GM13977 (cell line): ENCODE data around the gene GRM4.

Experiments
- DNase-seq: peaks from one replicate; pipeline ENCODE4 v3.0.0; 2012; ENCODE audit warnings: low spot score
- in situ Hi-C: fragments of 300-500 bp; cut with MboI; formaldehyde crosslinking; loops from one replicate; pipeline ENCODE4 v1.12.0; 2022; ENCODE audit warnings: low sequenced_read_pairs, low pct_unique_long_range_greater_than_20kb, mixed read lengths, inconsistent platforms; ENCODE audit not compliant: unreplicated experiment
- TF ChIP-seq, protein P1 (sequence below): IDR thresholded peaks from 2 replicates; pipeline ENCODE4 v1.5.1; 2012; ENCODE audit warnings: mild to moderate bottlenecking, control low read depth; ENCODE audit not compliant: insufficient read depth; ENCODE audit errors: extremely low read depth, missing control alignments

Gene GRM4

DNA sequence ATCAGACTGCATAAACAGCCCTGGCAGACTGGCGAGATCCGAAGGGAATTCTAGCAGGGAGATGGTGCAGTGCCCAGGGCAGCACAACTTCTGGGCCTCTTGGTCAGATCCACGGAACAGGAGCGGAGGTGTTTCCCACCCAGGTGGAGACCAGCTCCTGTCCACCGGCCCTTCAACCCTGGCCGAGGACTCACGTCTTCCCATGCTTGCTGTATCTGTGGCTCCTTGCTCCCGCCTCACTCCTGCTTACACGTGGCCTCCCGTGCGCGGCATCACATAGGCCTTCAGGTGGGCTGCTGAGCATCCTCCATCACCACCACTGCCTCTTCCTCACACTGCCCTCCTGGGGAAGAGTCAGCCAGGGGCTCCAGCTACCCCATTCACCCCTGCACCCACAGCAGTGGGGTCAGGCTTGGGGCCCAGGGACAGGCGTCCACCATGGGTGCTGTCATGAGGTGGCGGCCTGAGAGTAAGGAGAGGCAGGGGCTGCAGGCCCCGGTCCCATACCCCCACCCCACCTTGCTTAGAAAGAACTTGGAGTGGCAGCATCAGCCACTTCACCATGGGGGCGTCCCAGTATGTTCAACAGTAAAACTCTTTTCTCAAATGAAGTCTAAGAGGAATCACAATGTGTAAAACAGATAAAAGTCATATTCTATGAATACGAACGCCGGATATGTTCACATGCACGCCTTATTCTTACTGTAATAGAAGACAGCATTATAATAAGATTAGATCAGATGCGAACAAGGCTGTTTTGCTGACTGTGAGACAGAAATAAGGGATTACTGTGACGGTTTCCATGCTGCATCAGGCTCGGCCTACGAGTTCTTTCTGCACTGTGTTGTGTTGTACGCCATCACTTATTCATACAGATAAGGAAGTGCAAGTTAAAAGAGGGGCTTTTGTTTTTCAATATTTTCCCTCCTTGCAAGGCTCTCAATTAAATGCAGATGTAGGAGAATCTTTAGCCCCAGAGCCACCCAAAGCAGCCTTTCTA lies 165.4 kb downstream of the GRM4 start:
- in situ Hi-C loops: no loop called here
- TF ChIP-seq, protein P1, sequence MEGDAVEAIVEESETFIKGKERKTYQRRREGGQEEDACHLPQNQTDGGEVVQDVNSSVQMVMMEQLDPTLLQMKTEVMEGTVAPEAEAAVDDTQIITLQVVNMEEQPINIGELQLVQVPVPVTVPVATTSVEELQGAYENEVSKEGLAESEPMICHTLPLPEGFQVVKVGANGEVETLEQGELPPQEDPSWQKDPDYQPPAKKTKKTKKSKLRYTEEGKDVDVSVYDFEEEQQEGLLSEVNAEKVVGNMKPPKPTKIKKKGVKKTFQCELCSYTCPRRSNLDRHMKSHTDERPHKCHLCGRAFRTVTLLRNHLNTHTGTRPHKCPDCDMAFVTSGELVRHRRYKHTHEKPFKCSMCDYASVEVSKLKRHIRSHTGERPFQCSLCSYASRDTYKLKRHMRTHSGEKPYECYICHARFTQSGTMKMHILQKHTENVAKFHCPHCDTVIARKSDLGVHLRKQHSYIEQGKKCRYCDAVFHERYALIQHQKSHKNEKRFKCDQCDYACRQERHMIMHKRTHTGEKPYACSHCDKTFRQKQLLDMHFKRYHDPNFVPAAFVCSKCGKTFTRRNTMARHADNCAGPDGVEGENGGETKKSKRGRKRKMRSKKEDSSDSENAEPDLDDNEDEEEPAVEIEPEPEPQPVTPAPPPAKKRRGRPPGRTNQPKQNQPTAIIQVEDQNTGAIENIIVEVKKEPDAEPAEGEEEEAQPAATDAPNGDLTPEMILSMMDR: no peak
- no peak for DNase-seq

DNA sequence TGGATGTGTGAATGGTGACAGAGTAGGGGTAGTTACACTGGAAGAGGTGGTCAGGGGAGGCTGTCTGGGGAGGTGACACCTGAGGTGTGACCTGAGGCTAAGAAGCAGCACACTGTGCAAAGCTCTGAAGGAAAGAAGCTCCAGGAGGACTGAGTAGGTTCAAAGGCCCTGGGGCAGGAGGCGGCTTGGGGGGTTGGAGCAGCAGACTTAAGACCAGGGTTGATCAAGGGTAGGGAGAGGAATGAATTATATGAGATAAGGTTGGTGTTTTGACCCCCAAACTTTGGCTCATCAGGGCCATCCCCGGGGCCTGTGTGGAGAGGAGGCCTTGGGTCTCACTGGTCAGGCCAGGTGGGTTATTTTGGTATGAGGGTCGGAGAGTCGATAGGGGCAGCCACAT lies 166.1 kb downstream of the GRM4 start:
- DNase-seq: no peak
- TF ChIP-seq, protein P1: no peak
- in situ Hi-C loops: no loop called here

DNA sequence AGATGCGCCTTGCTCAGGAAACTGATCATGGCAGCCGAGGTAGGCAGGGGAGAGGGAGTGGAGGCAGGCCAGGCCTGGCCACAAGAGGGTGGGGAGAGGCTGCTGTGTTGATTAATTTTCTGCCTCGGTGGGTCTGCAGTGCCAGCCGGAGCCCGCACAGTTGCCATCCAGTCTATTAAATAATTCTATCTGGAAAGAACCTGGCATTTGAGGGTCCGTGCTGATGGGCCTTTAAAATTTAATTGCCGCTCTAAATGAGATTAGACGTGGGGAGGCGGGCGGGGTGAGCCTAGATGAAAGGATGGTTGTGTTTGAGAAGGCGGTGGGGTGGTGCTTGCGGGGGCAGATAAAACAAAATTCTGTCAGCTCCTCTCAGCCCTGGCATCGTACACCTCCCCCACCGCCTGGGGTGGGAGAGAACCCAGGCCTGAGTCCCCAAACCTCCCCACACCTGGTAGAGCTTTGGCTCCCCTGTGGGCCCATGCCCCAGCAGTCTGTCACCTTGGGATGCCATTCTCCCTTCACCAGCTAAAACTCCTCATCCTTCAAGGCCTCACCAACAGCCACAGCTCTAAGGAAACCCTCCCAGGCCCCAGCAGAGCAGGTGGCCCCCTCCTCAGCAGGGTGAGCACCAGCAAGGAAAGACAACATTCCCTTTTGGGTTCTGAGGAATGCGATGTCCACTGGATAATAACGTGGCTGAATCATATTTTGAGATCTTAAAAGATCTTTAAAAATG lies 167.3 kb downstream of the GRM4 start:
- in situ Hi-C loops: no loop called here

DNA sequence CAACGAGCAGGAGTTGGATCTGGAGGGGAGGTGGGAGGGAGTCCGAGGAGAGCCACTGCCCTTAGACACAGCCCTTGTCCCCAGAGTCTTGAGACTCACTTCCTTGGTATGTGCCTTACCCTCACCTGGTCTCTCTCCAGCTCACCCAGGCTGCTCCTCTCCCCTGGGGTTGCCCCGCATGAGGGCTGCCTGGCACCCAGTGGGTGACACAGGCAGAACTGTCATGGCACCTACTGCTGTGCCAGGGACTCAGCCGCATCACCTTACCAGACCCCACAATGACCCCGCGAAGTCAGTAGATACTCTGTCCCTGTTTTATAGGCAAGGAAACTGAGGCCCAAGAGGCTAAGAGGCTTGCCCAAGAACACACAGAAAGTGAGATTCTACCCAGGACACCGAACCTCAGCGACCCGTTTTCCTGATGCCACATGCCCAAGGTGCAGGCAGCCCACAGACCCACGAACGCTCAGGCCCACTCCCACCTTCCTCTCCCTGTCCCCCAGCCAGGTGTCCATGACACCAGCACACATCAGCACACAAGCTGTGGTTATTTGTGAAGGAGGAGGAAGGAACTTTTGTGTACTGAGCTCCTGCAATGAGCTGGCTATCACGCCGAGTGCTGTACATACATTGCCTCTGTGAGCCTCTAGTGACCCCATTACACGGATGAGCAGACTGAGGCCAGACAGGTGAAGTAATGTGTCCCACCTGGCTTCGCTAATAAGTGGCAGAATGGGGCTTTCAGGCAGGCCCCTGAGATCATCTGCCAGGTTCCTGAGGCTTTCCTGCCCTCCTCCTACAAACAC lies 168.1 kb downstream of the GRM4 start:
- in situ Hi-C loops: no loop called here
- TF ChIP-seq, protein P1: no peak
- no peak for DNase-seq

More for the DNA sequence above, 167.3 kb downstream of the GRM4 start:
- no peak for DNase-seq
- TF ChIP-seq, protein P1: no peak

DNA sequence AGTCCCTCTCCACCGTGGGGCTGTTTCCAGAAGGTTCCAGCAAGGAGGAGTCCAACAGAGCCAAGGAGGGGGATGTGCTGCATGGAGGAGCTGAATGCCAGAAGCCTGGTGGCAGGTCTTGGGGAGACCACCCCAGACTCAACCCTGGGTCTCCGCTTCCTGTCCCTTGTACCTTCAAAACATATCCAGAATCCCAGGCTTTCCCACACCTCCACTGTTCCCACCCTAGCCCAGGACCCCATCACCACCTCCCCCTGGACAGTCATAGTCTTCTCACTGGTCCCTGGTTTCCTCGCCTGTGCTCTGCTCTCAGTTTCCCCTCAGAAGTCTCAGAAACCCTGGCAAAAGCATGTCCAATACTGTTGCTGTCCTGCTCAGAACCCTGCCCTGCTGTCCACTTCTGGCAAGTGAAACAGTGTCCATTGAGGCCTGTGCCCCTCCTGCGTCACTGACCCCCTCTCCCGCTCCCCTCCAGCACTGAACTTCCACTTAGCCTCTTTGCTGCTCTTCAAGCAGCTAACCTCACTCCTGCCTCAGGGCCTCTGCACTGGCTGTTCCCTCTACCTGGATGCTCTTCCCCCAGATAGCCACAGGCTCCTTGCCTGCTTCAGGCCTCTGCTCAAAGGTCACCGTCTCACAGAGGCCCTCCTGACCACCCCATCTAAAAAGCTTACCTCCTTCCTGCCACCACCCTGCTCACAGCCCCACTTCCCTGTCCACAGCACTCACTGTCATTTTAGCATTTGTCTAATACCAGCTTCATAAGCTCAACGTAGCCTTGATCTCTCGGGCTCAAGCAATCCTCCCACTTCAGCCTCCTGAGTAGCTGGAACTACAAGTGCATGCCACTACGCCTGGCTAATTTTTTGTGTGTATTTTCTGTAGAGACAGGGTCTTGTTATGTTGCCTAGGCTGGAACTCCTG lies 169.2 kb downstream of the GRM4 start:
- DNase-seq: no peak
- TF ChIP-seq, protein P1: no peak
- in situ Hi-C loops: no loop called here
